Body of pancreas (tissue), 4 donors: ENCODE data around the gene DNAJC18.

Experiments used
- CTCF ChIP-seq, 7 experiments: fragments of 450-650 bp in 4 of 7; fragments of 200-600 bp in 3 of 7; sonication (generic) in 3 of 7; IDR thresholded peaks; one replicate each; pipeline ENCODE4 v1.5.1; 2016 to 2019; ENCODE audit warnings: antibody characterized with exemption in 7 of 7
- POLR2A ChIP-seq, 3 donors: fragments of 450-650 bp; IDR thresholded peaks; one replicate each; pipeline ENCODE4 v1.6.1; 2016; ENCODE audit warnings: antibody characterized with exemption in 3 of 3, mild to moderate bottlenecking in 2 of 3

DNA sequence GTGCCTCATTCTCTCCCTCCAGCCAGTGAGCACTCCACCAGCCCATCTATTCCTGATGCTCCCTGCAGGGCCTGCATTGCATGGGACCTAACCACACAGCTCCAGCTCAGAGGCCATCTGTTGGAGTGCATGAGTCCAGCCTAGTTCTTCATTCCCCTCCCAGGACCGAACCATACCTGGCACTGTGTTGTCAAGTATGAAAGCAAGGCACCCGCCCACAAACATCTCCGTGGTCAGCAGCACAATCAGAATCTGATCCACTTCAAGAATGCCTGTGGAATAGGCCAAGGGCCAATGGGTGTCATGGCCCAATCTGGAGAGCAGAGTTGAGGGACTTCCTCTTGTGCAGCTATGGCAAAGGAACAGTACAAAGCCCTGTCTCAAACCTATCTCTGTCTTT is 62.1 kb downstream of the DNAJC18 start:
- TF ChIP-seq CTCF (IDR thresholded peaks at IDR 0.05) (no peak), POLR2A (IDR thresholded peaks at IDR 0.05) (no peak)
